Glomerular visceral epithelial cell (primary cell): Measurements from ENCODE around the gene DUSP23.

ENCODE experiments used
- DNase-seq: peaks from one replicate; pipeline ENCODE4 v3.0.0-alpha.2; 2016; ENCODE audit errors: extremely low spot score

DUSP23 gene

GRCh38 chr1:159786465-159786864 is 5.7 kb downstream of the DUSP23 start:
- DNase-seq, result no peak

GRCh38 chr1:159786966-159787365 is 6.2 kb downstream of the DUSP23 start:
- DNase-seq, result no peak

- peak; percentile 22 for DNase-seq
Observed at GRCh38 chr1:159790237-159790917, 9.6 kb downstream of the DUSP23 start.

- no peak for DNase-seq
Observed at GRCh38 chr1:159791031-159791430, 10.3 kb downstream of the DUSP23 start.

GRCh38 chr1:159791461-159791860 is 10.7 kb downstream of the DUSP23 start:
- DNase-seq, result no peak

- no peak for DNase-seq
Observed at GRCh38 chr1:159795534-159795933, 14.8 kb downstream of the DUSP23 start.

GRCh38 chr1:159798893-159799292 is 18.1 kb downstream of the DUSP23 start:
- peak; percentile 77 for DNase-seq

GRCh38 chr1:159799446-159799985 is 18.8 kb downstream of the DUSP23 start:
- DNase-seq, result peak; percentile 39

- no peak for DNase-seq
Observed at GRCh38 chr1:159800177-159800930, 19.6 kb downstream of the DUSP23 start.

- DNase-seq, result no peak
Observed at GRCh38 chr1:159802111-159802510, 21.3 kb downstream of the DUSP23 start, which contains the start of gene FCRL6. Gene FCRL6, plus strand, starts transcription at chr1:159802360. Its CDS starts 65 bp downstream, at chr1:159802425.

- no peak for DNase-seq
Observed at GRCh38 chr1:159803956-159804689, 23.4 kb downstream of the DUSP23 start.

GRCh38 chr1:159804924-159805323 is 24.2 kb downstream of the DUSP23 start:
- peak; percentile 9 for DNase-seq

- DNase-seq, result no peak
Observed at GRCh38 chr1:159815926-159816325, 35.2 kb downstream of the DUSP23 start.

GRCh38 chr1:159817276-159818041 is 36.7 kb downstream of the DUSP23 start:
- DNase-seq, result no peak

GRCh38 chr1:159821171-159821867 is 40.6 kb downstream of the DUSP23 start:
- no peak for DNase-seq

GRCh38 chr1:159823406-159823805 is 42.6 kb downstream of the DUSP23 start:
- no peak for DNase-seq

GRCh38 chr1:159825564-159825963 is 44.8 kb downstream of the DUSP23 start:
- no peak for DNase-seq

GRCh38 chr1:159826441-159827101 is 45.8 kb downstream of the DUSP23 start, which contains the start of gene SLAMF8:
Gene SLAMF8, plus strand, starts transcription at chr1:159826873. Its CDS starts 26 bp downstream, at chr1:159826899.
- no peak for DNase-seq

GRCh38 chr1:159827102-159827490 is 46.3 kb downstream of the DUSP23 start:
- no peak for DNase-seq

GRCh38 chr1:159827549-159827948 is 46.8 kb downstream of the DUSP23 start:
- no peak for DNase-seq
